GM21526 (cell line): Measurements from ENCODE around the gene MSH5.

Experiments used
- ATAC-seq: cut with Tn5 transposase; IDR thresholded peaks from one replicate; pipeline ENCODE4 v1.9.1; 2021; ENCODE audit warnings: moderate library complexity; ENCODE audit not compliant: unreplicated experiment, low FRiP score

The MSH5 gene

DNA sequence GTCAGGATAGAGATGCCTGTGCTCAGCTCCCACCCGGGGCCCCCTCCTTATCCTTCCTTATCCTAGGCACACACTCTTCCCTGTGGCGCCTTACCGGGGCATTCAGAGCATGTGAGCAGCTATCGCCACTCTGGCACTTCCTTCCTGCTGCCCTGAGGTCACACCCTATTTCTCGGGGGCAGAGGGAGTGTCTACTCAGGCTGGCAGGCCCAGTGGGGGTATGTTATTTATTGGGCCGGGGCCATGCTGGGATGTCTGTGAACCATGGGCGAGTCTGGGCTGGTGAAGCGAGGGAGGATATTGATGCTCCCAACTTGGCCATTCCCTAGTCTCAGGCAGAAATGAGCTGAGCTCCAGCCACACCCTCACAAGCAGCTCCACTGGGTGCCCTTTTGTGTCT lies 28.6 kb upstream of the MSH5 start:
- no peak for ATAC-seq

DNA sequence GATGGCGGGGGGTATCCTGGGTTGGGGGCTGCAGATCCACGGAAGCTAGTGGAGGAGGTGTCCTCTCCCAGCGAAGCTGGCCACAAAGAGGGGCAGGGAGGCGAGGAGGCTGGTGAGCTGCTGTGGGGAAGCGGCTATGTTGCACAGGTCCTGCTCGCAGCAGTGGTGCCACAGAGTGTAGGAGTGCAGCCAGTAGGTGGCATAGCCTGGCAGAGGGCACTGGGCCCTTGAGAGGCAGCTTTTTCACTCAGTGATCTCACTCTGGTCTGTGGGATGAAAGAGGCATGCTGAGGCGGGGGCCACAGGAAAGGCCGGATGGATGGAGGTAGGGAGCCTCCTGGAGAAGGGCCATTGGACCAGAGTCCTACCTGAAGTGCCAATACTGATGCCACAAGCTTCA lies 27.5 kb upstream of the MSH5 start:
- ATAC-seq, result no peak

DNA sequence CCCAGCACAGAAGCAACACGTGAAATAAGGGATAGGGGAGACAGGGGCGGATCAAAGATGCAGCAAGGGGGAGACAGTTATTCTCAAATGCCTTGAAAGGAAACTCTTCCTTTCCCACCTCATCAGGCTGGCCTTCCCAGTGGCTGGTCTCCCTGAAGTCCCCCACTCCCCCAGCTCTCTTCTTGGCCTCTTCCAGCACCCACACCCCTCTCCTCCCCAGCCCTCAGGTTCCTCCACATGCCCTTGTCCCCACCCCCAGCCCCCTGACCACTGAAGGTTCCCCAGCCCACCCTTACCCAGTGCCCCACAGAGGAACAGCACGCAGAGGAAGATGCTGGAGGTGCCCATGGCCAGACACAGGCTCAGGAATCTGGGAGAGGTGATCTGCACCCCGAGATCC lies 26.3 kb upstream of the MSH5 start:
- ATAC-seq, result no peak

DNA sequence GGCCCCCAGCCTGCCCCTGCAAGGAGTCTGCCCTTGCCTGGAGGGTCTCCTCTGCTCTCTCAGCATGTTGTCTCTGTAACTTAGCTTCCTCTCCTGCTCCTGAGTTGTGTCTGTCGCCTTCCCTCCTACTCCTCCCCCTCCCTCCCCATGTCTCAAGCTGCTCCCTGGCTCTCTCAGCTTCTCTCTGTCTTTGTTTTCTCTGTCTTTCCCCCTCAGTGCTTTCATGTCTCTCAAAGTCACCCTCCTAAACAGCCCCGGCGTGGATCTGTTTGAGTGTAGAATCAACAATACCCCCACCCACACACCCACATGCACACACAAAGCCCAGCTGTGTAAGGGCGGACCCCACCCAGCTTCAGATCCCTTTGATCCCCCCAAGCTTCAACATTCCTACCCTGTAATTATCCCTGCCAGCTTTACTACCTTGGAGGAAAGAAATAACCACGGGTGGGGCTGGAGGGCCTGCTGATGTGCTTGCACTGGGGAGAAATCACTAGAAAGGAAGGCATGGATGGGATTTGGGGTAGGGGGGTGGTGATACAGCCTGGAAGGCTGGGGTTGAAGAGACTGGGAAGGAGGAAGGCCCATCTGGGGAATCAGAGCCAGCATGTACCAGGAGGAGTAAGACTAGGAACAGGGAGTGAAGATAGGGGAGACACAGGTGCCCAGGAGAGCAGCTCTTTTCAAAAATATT lies 25.7 kb upstream of the MSH5 start:
- no peak for ATAC-seq

DNA sequence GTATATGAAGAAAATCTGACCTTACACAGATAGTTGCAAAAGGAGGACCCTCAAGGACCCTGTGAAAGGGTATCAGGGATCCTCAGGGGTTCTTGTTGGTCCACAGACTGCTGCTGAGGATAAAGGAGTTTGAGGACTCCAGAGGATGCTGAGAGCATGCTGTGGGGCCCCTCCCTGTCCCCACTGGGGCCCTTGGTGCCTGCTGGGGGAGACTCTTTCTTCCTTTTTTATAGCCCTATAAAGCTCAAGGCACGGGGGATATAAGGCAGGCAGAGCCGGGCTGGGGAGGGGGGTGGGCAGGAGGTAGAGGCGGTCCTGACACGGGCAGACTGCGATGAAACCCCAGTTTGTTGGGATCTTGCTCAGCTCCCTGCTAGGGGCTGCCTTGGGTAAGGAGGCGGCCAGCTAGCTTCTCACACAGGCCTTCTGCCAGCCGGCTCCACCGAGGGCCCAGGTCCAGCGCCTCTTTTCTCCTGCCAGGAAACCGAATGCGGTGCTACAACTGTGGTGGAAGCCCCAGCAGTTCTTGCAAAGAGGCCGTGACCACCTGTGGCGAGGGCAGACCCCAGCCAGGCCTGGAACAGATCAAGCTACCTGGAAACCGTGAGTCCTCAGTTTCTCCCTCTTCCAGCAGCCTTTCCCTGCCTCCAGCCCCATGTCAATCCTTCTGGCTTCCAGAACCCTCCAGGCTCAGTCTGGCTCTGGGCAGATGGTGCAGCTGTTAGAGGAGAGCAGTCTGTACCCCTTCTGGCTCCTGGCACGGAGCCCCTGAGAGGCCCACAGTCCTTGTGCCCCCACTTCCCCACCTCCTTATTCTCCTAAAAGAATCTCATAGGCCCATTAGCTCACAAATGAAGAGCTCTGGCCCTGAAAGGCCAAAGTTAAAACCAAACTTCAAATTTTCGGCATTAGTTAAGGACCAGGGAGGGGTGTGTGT lies 24.5 kb upstream of the MSH5 start, which contains the start of gene LY6G6D:
TSS of gene LY6G6D (plus strand) at position 327 of the 937 bp plus-strand sequence. CDS start at position 335, 8 bp downstream.
- no peak for ATAC-seq

DNA sequence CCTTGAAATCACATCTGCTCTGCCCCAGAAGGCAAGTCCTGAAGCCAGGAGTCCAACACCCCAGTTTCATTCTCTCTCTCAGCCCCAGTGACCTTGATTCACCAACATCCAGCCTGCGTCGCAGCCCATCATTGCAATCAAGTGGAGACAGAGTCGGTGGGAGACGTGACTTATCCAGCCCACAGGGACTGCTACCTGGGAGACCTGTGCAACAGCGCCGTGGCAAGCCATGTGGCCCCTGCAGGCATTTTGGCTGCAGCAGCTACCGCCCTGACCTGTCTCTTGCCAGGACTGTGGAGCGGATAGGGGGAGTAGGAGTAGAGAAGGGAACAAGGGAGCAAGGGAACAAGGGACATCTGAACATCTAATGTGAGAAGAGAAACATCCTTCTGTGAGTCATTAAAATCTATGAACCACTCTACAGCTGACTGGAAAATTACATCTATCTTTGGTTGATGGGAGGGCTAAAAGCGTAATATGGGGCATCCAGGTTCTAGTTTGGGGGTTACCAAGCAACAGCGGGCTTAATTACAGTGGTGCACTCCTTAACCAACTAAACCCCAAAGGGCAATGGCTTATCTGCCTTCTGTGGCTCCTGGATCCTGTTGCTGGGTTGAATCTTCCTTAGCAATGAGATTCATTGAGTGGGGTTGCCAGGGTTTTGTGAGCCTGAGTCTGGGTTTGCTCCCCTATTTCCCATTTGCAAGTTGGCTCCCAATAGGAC lies 22.1 kb upstream of the MSH5 start:
- no peak for ATAC-seq

DNA sequence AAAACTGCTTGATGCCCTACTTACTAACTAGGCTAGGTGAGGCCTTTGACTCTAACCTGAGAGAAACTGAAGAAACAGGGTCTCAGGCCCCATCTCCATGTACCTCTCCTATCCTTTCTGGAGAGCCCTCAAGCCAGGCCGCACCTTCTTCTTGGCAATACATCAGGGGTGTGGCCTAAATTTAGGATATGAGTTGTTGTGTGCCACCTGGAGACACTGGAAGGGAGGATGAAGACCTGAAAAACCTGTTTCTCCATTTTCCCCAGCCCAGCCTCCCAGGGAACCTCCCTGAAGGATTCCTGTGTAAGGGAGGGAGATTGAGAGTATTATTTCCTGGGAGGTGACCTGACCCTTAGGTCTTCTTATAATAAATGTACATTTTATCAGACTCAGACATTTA lies 21.5 kb upstream of the MSH5 start:
- ATAC-seq, result no peak

DNA sequence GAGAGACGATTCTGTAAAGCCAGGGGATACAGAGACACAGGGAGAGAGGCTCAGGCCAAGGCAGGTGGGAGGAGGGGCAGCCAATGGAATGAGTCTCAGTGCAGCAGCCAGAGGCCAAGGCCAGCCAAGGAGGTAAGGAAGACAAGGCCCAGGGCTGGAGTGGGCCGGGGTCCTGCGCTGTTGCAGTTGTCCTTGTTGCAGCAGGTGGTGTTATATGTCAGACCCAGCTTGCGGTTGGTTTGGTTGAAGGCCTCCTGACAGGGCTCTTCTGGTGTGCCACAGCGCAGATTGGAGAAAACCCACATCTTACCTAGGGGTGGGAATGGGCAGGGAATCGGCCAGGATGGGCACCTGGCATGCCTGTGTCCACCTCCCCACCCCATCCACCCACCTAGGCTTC lies 20.8 kb upstream of the MSH5 start:
- no peak for ATAC-seq

DNA sequence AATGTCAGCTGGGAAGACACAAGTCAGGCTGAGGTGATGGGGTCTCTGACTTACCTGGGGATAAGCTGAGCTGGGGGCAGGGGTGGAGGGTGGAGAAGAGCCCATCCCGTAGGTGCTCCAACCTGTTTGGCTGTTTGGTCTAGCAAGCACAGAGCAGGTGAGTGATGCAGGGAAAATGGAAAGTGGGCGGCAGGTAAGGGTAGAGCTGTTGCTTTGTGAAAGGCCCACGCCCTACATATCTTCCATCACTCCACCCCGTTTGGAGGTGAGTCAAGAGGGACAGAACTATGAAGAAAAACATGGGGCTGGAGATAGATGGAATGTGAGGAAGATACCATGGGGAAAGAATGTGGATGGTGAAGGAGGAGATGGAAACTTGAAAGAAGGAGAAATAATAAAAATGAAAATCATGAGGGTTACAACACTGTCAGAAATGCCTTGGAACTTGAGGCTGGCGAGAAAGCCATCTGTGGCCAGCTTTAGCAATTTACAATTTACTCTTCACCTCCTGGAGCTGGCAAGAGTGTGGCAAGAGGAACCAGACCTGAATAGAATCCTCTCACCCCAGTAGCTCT lies 19.5 kb upstream of the MSH5 start:
- ATAC-seq, result no peak

DNA sequence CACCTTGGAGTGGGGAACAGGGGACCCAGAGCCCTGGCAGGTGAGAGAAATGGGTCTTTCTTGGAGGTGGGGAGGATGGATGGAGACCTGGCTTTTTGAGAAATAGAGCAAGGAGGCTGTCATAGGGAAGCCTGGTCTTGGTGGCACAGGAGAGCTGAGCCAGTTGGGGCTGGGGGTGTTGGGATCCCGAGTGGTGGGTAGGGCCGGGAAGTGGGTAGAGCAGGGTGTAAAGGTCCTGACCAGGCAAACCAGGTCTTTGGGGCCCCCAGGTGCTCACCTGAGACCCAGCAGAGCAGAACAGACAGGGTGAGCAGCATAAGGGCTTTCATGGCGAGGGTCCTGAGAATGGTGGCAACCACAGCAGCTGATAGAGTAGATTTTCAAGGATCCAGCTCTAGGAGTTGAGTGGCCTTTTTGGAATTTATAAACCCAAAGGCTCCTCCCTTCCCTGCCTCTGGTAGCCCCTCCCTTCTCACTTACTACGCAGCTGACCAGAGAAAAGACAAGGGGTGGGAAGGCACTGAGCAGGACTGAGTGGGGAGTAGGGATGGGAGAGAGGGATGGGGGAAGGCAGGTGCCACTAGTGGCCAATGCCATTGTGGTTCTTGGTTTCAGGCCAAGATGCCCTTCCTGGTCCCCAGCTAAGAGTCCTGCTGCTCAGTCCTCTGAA lies 18.3 kb upstream of the MSH5 start, which contains the start of gene LY6G6C:
TSS of gene LY6G6C (minus strand) at position 396 of the 670 bp plus-strand sequence. CDS start at position 329, 67 bp downstream.
- no peak for ATAC-seq

DNA sequence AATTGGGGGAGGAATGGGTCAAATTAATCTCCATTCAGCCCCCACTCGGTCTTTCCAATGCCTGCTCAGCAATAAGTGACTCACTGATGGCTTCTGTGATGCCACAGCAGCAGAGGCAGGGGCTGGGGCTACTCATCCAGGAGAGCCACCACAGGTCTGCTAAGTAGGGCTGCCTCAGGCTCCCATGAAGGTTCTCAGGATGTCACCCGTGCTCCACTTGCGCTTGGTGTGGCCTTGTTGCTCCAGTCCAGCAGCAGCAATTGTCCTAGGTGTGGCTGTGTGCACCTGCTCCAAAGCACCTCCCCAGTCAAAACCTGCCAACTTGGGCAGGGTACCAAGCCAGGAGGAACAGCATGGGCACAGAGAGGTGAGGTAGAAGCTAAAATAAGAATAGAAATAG lies 17.6 kb upstream of the MSH5 start:
- ATAC-seq, result no peak

DNA sequence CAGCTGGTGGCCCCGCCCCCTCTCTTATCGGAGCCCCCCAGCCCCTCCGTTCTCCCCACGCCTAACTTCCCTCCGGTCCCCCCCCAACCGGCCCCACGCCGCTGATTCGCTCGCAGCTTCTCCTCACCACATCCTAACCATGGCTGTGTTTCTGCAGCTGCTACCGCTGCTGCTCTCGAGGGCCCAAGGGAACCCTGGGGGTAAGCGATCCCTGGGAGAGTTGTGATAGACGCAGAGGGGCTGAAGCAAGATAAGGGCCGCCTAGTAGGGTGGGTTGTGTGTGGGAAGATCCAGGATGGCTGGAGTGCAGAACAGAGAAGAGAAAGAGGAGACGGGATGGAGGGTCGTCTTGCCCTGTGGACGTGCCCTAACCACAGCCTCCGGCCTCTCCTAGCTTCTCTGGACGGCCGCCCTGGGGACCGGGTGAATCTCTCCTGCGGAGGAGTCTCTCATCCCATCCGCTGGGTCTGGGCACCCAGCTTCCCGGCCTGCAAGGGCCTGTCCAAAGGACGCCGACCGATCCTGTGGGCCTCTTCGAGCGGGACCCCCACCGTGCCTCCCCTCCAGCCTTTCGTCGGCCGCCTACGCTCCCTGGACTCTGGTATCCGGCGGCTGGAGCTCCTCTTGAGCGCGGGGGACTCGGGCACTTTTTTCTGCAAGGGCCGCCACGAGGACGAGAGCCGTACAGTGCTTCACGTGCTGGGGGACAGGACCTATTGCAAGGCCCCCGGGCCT lies 16.4 kb upstream of the MSH5 start, which contains the start of gene MPIG6B:
TSS of gene MPIG6B (plus strand) at position 129 of the 735 bp plus-strand sequence. CDS start at position 140, 11 bp downstream.
- no peak for ATAC-seq

DNA sequence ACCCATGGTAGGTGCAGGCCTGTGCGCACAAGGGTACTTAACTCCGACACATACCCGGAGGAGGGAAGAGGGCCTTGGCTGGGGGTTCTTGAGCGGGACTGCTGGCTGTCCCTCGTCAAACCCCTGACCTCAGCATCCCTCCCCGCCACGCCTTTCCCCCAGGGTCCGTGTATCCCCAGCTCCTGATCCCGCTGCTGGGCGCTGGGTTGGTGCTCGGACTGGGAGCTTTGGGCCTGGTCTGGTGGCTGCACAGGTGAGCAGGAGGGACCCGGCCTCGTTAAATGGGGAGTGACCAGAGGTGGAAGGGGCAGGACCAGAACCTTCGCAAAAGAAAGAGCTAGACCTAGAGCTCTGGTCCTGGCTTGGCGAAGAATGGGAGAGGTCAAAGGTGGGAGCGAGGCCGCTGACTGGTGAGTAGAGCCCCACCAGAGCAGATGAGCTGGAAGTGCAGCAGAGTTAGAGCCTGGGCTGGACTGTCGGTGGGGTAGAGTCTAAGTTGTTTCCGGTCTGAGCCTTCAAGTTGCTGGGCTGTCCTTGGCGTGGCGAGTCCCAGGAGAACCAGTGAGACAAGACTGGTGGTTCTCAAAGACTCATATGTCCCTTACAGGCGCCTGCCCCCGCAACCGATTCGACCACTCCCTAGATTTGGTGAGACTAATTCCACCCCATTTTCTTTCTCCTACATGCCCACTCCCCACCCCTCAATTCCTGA lies 15.7 kb upstream of the MSH5 start:
- ATAC-seq, result no peak

DNA sequence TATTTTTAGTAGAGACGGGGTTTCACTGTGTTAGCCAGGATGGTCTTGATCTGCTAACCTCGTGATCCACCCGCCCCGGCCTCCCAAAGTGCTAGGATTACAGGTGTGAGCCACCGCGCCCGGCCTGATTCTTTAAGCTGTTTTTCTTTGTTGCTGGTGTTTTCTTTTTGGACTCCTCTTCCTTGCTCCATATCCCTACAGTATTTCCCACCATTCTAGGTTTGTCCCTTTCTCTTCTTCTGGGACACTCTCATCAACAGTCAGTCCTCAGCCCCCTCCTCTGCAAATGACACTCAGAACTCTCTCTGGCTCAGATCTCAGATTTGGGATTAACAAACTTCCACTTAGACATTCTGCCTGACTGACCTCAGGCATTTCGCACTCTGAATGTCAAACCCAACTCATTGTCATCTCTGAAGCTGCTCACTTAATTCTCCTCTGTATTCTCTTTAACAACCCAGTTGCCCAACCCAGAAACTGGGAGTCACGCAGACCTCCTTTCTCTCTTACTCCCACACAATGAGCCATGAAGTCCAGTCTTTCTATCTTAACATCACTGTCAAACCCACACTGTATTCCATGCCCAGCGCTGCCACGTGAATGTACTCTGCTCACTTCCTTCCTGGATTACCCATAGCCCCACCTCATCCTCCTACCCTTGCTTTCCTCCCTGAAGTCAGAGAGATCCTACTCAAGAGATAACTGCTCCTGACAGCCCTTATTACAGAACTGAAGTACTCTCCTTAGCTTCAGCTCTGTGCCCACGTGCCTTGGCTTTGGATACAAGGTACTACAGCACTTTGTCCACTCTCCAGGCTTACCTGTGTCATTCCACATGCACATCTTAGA lies 14.1 kb upstream of the MSH5 start:
- ATAC-seq, result no peak

DNA sequence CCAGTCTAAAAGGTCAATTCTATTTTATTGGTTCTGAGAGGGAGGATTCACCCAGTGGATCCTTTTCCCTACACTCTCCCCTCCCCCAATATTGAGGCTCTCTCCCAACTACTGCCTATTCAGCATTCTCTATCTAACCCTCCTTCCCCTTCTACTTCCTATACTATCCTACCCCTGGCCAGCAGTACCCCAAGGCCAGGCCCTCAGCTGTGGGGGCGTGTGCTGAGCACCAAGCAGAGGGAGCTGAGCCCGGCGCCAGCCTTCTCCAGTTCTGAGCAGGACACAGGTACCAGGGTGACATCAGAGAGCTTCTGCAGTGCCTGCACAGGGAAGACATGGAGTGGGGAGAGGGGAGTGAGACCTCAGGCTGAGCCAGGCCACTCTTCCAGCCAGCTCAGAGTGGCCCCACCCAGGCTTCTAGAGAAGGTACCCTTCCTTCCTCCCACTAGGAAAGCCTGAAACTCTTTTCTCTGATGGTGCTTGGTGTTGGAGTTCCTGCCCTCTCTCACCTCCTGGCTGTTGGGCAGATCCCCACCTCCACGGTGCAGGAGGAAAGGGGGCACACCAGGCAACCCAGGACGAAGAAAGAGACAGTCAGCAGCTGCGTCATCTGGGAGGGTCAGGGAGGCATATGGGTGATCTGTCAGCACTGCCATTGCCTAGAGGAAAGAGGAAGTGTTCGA lies 12.6 kb upstream of the MSH5 start:
- no peak for ATAC-seq

DNA sequence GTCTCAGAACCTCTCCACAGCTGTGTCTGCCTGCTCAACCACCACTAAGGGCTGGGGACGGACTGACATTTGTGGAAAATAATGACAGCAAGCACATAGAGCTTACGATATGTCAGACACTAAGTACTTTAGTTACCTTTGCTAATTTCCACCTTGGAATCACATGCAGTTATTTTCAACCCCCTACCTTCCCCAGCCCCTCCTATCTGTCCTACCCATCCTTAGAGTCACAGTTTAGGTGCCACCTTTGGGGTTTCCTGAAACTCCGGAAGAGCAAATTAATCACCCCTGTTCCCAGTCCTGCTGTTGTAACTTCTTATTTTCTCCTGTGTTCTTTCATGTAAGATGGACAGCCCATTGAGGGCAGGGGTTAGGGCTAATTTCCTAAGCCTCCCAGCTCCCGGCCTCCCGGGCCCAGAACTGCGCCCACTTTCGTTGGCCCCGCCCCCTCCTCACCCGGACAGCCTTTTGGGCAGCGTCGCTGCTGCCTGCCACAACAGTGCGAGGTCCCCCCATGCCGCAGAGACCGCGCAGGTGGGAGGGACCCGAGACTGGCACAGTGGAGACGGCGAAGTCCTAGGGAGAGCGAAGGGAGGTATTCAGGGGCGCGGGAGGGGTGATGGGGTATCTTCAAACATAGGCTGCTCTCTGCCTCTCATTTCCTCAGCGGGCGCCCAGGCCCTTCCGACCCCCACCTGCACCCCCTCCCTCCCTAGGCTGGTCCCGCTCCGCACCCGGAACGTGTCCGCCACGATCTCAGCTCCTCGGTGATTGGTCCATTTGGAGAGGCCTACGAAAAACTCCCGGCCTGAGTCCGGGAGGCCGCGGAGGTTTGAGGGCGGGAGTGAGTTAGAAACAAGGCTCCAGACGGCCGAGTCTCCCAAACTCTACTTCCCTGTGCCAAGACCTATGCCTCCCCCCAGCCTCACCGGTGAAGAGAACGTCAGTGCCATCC lies 11.8 kb upstream of the MSH5 start:
- ATAC-seq, result no peak
